ENCODE results near the gene CPSF2.

The CPSF2 gene

DNA sequence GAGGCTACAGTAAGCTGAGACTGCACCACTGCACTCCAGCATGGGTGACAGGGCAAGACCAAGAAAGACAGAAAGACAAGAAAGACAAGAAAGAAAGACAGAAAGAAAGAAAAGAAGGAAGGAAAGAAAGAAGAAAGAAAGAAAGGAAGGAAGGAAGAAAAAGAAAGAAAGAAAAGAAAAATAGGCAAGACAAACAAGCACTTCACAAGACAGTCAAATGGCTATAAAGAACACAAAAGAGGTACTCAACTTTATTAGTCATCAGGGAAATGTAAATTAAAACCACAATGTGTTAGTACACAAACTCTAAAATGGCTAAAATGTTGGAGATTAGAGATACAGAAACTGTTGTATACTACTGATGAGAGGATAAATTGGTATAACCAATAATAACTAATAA, 22.0 kb upstream of the CPSF2 start:
- Histone ChIP-seq H2BK5ac (ENCODE audit: low read depth, low read length, poor library complexity, severe bottlenecking) (no peak overlapping the region), H2BK120ac (ENCODE audit: low read depth, low read length) (no peak overlapping the region), H3K4me3 (ENCODE audit: insufficient read depth in 1 of 2, low read depth in 1 of 2, low read length in 2 of 2) (no peak overlapping the region), H2AK5ac (ENCODE audit: low read length, severe bottlenecking) (no peak overlapping the region), H3K9ac (ENCODE audit: low read length) (no peak overlapping the region), H2BK15ac (ENCODE audit: low read depth, poor library complexity, severe bottlenecking) (no peak overlapping the region), H4K8ac (ENCODE audit: low read length) (no peak overlapping the region), H3K4me1 (ENCODE audit: control insufficient read depth, insufficient read depth, low read depth, low read length) (no peaks in the 10 kb centered on the region), H2AFZ (ENCODE audit: low read depth, low read length) (no peak overlapping the region), H3K18ac (ENCODE audit: low read depth in 1 of 2, low read length in 2 of 2) (no peak overlapping the region), H3K9me3 (ENCODE audit: control insufficient read depth, low read length) (no peaks in the 10 kb centered on the region), H3K4ac (ENCODE audit: low read depth in 1 of 2, low read length in 2 of 2) (no peak overlapping the region), H3K27me3 (ENCODE audit: control insufficient read depth in 1 of 2, insufficient read depth in 1 of 2, low read length in 2 of 2) (no peaks in the 10 kb centered on the region), H3K27ac (ENCODE audit: low read length, poor library complexity, severe bottlenecking) (no peak overlapping the region), H3K23ac (ENCODE audit: low read length in 2 of 2) (no peak overlapping the region), H2BK12ac (ENCODE audit: low read length in 2 of 2) (no peak overlapping the region), H3K4me2 (ENCODE audit: low read length, poor library complexity, severe bottlenecking) (no peak overlapping the region), H4K91ac (ENCODE audit: low read length) (no peak overlapping the region), H3K36me3 (ENCODE audit: control insufficient read depth in 1 of 2, insufficient read depth in 2 of 2, low read depth in 1 of 2, low read length in 2 of 2) (peaks cover under 1 to 15% of the 10 kb centered on the region in 2 experiments), H3K14ac (ENCODE audit: low read length in 2 of 2) (no peak overlapping the region), H3K79me1 (replicated peaks; ENCODE audit: low read length, poor library complexity, severe bottlenecking) (peaks cover 24% of the 10 kb centered on the region)
- DNase-seq: peak; percentile 37

DNA sequence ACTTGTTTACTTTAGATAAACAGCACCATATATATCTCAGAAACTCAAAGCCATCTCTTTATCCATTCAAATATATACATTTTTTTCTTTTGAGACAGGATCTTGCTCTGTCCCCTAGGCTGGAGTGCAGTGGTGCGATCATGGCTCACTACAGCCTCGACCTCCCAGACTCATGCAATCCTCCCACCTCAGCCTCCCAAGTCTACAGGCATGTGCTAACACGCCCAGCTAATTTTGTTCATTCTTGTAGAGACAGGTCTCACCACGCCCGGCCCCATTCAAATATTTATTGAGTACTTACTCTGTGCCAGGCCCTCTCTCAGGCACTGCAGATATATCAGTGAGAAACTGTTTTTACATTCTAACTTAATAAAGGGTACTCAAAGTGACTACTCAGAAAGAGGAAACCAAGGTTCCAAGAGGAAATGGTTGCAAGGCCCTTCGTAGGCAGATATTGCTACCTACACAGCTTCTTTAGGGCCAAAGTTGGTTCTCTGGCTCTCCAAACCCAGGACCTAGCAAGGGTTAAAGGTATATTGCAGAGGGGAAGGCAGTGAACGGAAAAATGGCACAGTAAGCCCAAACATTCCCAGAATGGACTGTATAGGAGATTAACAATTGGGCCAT, 18.3 kb upstream of the CPSF2 start:
- Histone ChIP-seq H2BK5ac (ENCODE audit: low read depth, low read length, poor library complexity, severe bottlenecking) (no peak overlapping the region), H3K23ac (ENCODE audit: low read length in 2 of 2) (no peak overlapping the region), H3K4ac (ENCODE audit: low read depth in 1 of 2, low read length in 2 of 2) (no peak overlapping the region), H2AFZ (ENCODE audit: low read depth, low read length) (no peak overlapping the region), H4K91ac (ENCODE audit: low read length) (no peak overlapping the region), H3K36me3 (ENCODE audit: control insufficient read depth in 1 of 2, insufficient read depth in 2 of 2, low read depth in 1 of 2, low read length in 2 of 2) (no peaks in the 10 kb centered on the region), H4K8ac (ENCODE audit: low read length) (no peak overlapping the region), H3K27ac (ENCODE audit: low read length, poor library complexity, severe bottlenecking) (no peak overlapping the region), H2BK120ac (ENCODE audit: low read depth, low read length) (no peak overlapping the region), H3K79me1 (replicated peaks; ENCODE audit: low read length, poor library complexity, severe bottlenecking) (peaks cover 14% of the 10 kb centered on the region), H3K4me1 (ENCODE audit: control insufficient read depth, insufficient read depth, low read depth, low read length) (peaks cover 3% of the 10 kb centered on the region), H2AK5ac (ENCODE audit: low read length, severe bottlenecking) (no peak overlapping the region), H3K4me2 (ENCODE audit: low read length, poor library complexity, severe bottlenecking) (no peak overlapping the region), H3K14ac (ENCODE audit: low read length in 2 of 2) (no peak overlapping the region), H3K9ac (ENCODE audit: low read length) (no peak overlapping the region), H3K18ac (ENCODE audit: low read depth in 1 of 2, low read length in 2 of 2) (no peak overlapping the region), H2BK12ac (ENCODE audit: low read length in 2 of 2) (no peak overlapping the region), H3K4me3 (ENCODE audit: insufficient read depth in 1 of 2, low read depth in 1 of 2, low read length in 2 of 2) (no peak overlapping the region), H2BK15ac (ENCODE audit: low read depth, poor library complexity, severe bottlenecking) (no peak overlapping the region), H3K9me3 (ENCODE audit: control insufficient read depth, low read length) (no peaks in the 10 kb centered on the region), H3K27me3 (ENCODE audit: control insufficient read depth in 1 of 2, insufficient read depth in 1 of 2, low read length in 2 of 2) (no peaks in the 10 kb centered on the region)
- DNase-seq: no peak
- 83% methylated on average over 7 of the region's 7 CpGs for whole genome bisulfite sequencing

- DNase-seq: peak; percentile 75
- peak overlapping the region; percentile 94 for H3K4me2 ChIP-seq (ENCODE audit: low read length, poor library complexity, severe bottlenecking)
- no peak overlapping the region for H3K23ac ChIP-seq (ENCODE audit: low read length in 2 of 2)
- peak overlapping the region in 1 of 2 experiments; percentile 96 for H3K18ac ChIP-seq (ENCODE audit: low read depth in 1 of 2, low read length in 2 of 2)
- no peak overlapping the region for H2BK12ac ChIP-seq (ENCODE audit: low read length in 2 of 2)
- no peak overlapping the region for H4K91ac ChIP-seq (ENCODE audit: low read length)
- H2BK15ac ChIP-seq (ENCODE audit: low read depth, poor library complexity, severe bottlenecking): no peak overlapping the region
- peaks cover 8% of the 10 kb centered on the region for H3K79me1 ChIP-seq (replicated peaks; ENCODE audit: low read length, poor library complexity, severe bottlenecking)
- H3K14ac ChIP-seq (ENCODE audit: low read length in 2 of 2): peak overlapping the region in 1 of 2 experiments; percentile 13
- H3K4ac ChIP-seq (ENCODE audit: low read depth in 1 of 2, low read length in 2 of 2): peak overlapping the region; percentile 6 to 51
- no peak overlapping the region for H2AFZ ChIP-seq (ENCODE audit: low read depth, low read length)
- H3K4me3 ChIP-seq (ENCODE audit: insufficient read depth in 1 of 2, low read depth in 1 of 2, low read length in 2 of 2): peak overlapping the region; percentile 97
- peak overlapping the region; percentile 79 for H3K27ac ChIP-seq (ENCODE audit: low read length, poor library complexity, severe bottlenecking)
- peak overlapping the region; percentile 19 for H2BK120ac ChIP-seq (ENCODE audit: low read depth, low read length)
- H3K9ac ChIP-seq (ENCODE audit: low read length): peak overlapping the region; percentile 97
- no peaks in the 10 kb centered on the region for H3K9me3 ChIP-seq (ENCODE audit: control insufficient read depth, low read length)
- H2BK5ac ChIP-seq (ENCODE audit: low read depth, low read length, poor library complexity, severe bottlenecking): no peak overlapping the region
- H3K27me3 ChIP-seq (ENCODE audit: control insufficient read depth in 1 of 2, insufficient read depth in 1 of 2, low read length in 2 of 2): no peaks in the 10 kb centered on the region
- H3K4me1 ChIP-seq (ENCODE audit: control insufficient read depth, insufficient read depth, low read depth, low read length): peaks cover 3% of the 10 kb centered on the region
- H4K8ac ChIP-seq (ENCODE audit: low read length): no peak overlapping the region
- no peaks in the 10 kb centered on the region for H3K36me3 ChIP-seq (ENCODE audit: control insufficient read depth in 1 of 2, insufficient read depth in 2 of 2, low read depth in 1 of 2, low read length in 2 of 2)
- WGBS: 55% methylated on average over 12 of the region's 16 CpGs
- H2AK5ac ChIP-seq (ENCODE audit: low read length, severe bottlenecking): no peak overlapping the region
These were observed 16.5 kb upstream of the CPSF2 start for GRCh38 chr14:92105073-92105892.

DNA sequence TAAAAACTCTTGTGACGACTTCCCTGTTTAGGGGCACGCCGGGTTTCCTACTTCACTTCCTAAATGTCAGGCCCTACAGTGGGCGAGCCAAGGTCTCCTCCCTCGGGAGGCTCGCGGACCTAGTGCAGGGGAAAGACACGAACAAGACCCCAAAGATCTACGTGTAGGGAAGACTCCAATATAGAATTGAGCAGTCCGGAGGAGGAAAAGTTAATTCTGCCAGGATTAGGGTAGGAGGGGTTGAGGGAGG, 16.0 kb upstream of the CPSF2 start:
- Histone ChIP-seq H2AK5ac (ENCODE audit: low read length, severe bottlenecking) (no peak overlapping the region), H3K79me1 (replicated peaks; ENCODE audit: low read length, poor library complexity, severe bottlenecking) (peaks cover 8% of the 10 kb centered on the region)
- 0% methylated on average over 8 of the region's 10 CpGs for WGBS

More for the DNA sequence above, 16.0 kb upstream of the CPSF2 start:
- no peak overlapping the region for H4K91ac ChIP-seq (ENCODE audit: low read length)
- H2AFZ ChIP-seq (ENCODE audit: low read depth, low read length): peak overlapping the region; percentile 51
- H3K4ac ChIP-seq (ENCODE audit: low read depth in 1 of 2, low read length in 2 of 2): peak overlapping the region; percentile 6 to 51
- peak overlapping the region; percentile 97 for H3K9ac ChIP-seq (ENCODE audit: low read length)
- no peak overlapping the region for H3K14ac ChIP-seq (ENCODE audit: low read length in 2 of 2)
- H3K9me3 ChIP-seq (ENCODE audit: control insufficient read depth, low read length): no peaks in the 10 kb centered on the region
- H3K18ac ChIP-seq (ENCODE audit: low read depth in 1 of 2, low read length in 2 of 2): peak overlapping the region; percentile 2 to 96
- peak overlapping the region; percentile 94 for H3K4me2 ChIP-seq (ENCODE audit: low read length, poor library complexity, severe bottlenecking)
- no peak overlapping the region for H2BK120ac ChIP-seq (ENCODE audit: low read depth, low read length)
- H3K36me3 ChIP-seq (ENCODE audit: control insufficient read depth in 1 of 2, insufficient read depth in 2 of 2, low read depth in 1 of 2, low read length in 2 of 2): no peaks in the 10 kb centered on the region
- H4K8ac ChIP-seq (ENCODE audit: low read length): peak overlapping the region; percentile 82
- H3K23ac ChIP-seq (ENCODE audit: low read length in 2 of 2): no peak overlapping the region
- H3K27ac ChIP-seq (ENCODE audit: low read length, poor library complexity, severe bottlenecking): peak overlapping the region; percentile 79
- no peak for DNase-seq
- peak overlapping the region; percentile 97 for H3K4me3 ChIP-seq (ENCODE audit: insufficient read depth in 1 of 2, low read depth in 1 of 2, low read length in 2 of 2)
- H3K4me1 ChIP-seq (ENCODE audit: control insufficient read depth, insufficient read depth, low read depth, low read length): peaks cover 3% of the 10 kb centered on the region
- H2BK12ac ChIP-seq (ENCODE audit: low read length in 2 of 2): no peak overlapping the region
- no peak overlapping the region for H2BK5ac ChIP-seq (ENCODE audit: low read depth, low read length, poor library complexity, severe bottlenecking)
- H3K27me3 ChIP-seq (ENCODE audit: control insufficient read depth in 1 of 2, insufficient read depth in 1 of 2, low read length in 2 of 2): no peaks in the 10 kb centered on the region
- H2BK15ac ChIP-seq (ENCODE audit: low read depth, poor library complexity, severe bottlenecking): no peak overlapping the region
